Adrenal gland (tissue), 12 donors: ENCODE data around the gene MAML2. TPM values are rescaled to one million over a fixed set of nuclear protein-coding genes. Genes with fewer than 3 reads are reported as not detected.

Experiments
- DNase-seq, 7 donors: peaks; one replicate each; pipeline ENCODE4 v3.0.0-alpha.2; 2019 to 2020
- H3K27ac ChIP-seq, 5 donors: fragments of 200-600 bp; sonication (generic) in 4 of 5; 1 replicate in 3 of 5; 2 replicates in 2 of 5; pipeline versions ENCODE4 v1.5.1 to v1.8.0; 2016 to 2020; ENCODE audit warnings: mild to moderate bottlenecking in 1 of 5
- H3K27me3 ChIP-seq: fragments of 200-600 bp; 2 replicates; pipeline ENCODE4 v1.8.0; 2021
- H3K36me3 ChIP-seq, 2 donors: fragments of 200-600 bp; replicated peaks in 1 of 2; 1 replicate in 1 of 2; 2 replicates in 1 of 2; pipeline versions ENCODE4 v1.5.1 to v1.8.0; 2018 to 2022
- H3K4me1 ChIP-seq, 2 donors: fragments of 200-600 bp; replicated peaks in 1 of 2; 1 replicate in 1 of 2; 2 replicates in 1 of 2; pipeline versions ENCODE4 v1.5.1 to v1.8.0; 2018 to 2021
- H3K4me3 ChIP-seq, 4 donors: fragments of 200-600 bp; sonication (generic) in 3 of 4; one replicate each; pipeline ENCODE4 v1.5.1; 2016 to 2018
- H3K9me3 ChIP-seq, 3 donors: fragments of 200-600 bp; sonication (generic) in 1 of 3; replicated peaks in 1 of 3; 1 replicate in 2 of 3; 2 replicates in 1 of 3; pipeline versions ENCODE4 v1.5.1 to v1.8.0; 2016 to 2021
- CTCF ChIP-seq, 6 experiments: fragments of 450-650 bp in 4 of 6; fragments of 200-600 bp in 2 of 6; sonication (generic) in 1 of 6; IDR thresholded peaks; 1 replicate in 5 of 6; 2 replicates in 1 of 6; pipeline versions ENCODE4 v1.5.1 to v1.8.0; 2016 to 2021; ENCODE audit warnings: antibody characterized with exemption in 6 of 6, mild to moderate bottlenecking in 2 of 6, moderate library complexity in 1 of 6
- POLR2A ChIP-seq, 2 donors: fragments of 450-650 bp; IDR thresholded peaks; one replicate each; pipeline ENCODE4 v1.6.1; 2017; ENCODE audit warnings: antibody characterized with exemption in 2 of 2, mild to moderate bottlenecking in 2 of 2, moderate library complexity in 1 of 2
- WGBS, 4 donors: extraction: QIAGEN DNeasy Blood & Tissue Kit in 2 of 4; methylation state at CpG; one replicate each; pipeline versions ENCODE4 v1.1.5 to v1.1.7; 2013 to 2017; 5-methylcytosine and 5-hydroxymethylcytosine counted together
- intact Hi-C, 2 donors: fragments of 100-400 bp; cut with DNase I; formaldehyde crosslinking; loops; one replicate each; pipeline versions ENCODE4 v1.14.1 to v1.15.0; 2022 to 2023
- polyA plus RNA-seq, 3 donors: library from polyadenylated mRNA; stranded (reverse); fragments of 200-250 nt in 2 of 3; fragments of 350-450 nt in 1 of 3; fragmentation: Illumina TruSeq in 1 of 3; extraction: RNeasy Lipid Tissue Mini Kit (QIAGEN cat#74804) in 1 of 3; gene quantifications; one replicate each; pipeline ENCODE4 v1.2.3, GENCODE V29; 2013 to 2014
- total RNA-seq, 9 donors: library from RNA; depleted of rRNA in 4 of 9; stranded (reverse); fragments of >200 nt in 4 of 9; fragments of 120-200 nt in 1 of 9; fragmentation: NEBNext Ultra II Directional in 1 of 9; extraction: Animal tissue kit (Norgen Biotek cat#: 25700) in 1 of 9; gene quantifications; one replicate each; pipeline versions ENCODE4 v1.1.0 to v1.2.4, GENCODE V29; 2013 to 2023
- donor health status: healthy with polysubstance abuse.
- donor health status: Bipolar disorder and iron deficiency.
- donor health status: DM: yes; HTN: yes; CAD: no.
- donor health status: DM: no; HTN: no; CAD: no.
- donor health status: DM: no; HTN: no; CAD: no.
- donor health status: DM: yes; HTN: yes; CAD: no.

MAML2 gene
- total and polyA plus RNA-seq, 12 donors = 1.4 to 19.4 (median 7.6) TPM

DNA sequence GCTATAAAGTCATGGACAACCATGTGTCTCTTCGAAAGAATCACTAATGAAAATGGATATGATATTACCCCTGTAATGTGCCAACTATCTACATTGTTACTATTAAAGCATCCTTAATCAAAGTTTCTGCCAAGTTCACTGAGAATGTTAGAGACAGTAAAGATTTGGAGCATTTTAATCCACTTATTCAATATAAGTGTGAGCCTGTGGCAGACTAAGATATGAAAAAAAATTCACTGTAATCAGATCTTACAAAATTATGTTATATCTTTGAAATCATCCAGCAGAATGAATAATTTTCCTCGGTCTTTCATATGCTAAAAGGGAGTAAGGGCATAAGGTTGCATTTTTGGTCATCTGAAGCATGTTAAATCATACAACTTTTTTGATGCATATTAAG, 49.9 kb downstream of the MAML2 start:
- TF ChIP-seq POLR2A (IDR thresholded peaks at IDR 0.05) (no peak), CTCF (IDR thresholded peaks at IDR 0.05) (no peak)
- intact Hi-C loops = no loop called here
- DNase-seq = no peak
- no peaks in the 10 kb centered on the region for H3K9me3 ChIP-seq
- peaks cover 12 to 22% of the 10 kb centered on the region in 2 donors for H3K4me1 ChIP-seq
- H3K36me3 ChIP-seq = no peaks in the 10 kb centered on the region
- no peaks in the 10 kb centered on the region for H3K27me3 ChIP-seq
- H3K27ac ChIP-seq = peak overlapping the region in 2 of 5 donors; percentile 35 to 59
- peak overlapping the region in 1 of 4 donors; percentile 21 for H3K4me3 ChIP-seq
- 69 to 76% (median 71%) methylated on average over 2 of the region's 2 CpGs for WGBS, 4 donors

DNA sequence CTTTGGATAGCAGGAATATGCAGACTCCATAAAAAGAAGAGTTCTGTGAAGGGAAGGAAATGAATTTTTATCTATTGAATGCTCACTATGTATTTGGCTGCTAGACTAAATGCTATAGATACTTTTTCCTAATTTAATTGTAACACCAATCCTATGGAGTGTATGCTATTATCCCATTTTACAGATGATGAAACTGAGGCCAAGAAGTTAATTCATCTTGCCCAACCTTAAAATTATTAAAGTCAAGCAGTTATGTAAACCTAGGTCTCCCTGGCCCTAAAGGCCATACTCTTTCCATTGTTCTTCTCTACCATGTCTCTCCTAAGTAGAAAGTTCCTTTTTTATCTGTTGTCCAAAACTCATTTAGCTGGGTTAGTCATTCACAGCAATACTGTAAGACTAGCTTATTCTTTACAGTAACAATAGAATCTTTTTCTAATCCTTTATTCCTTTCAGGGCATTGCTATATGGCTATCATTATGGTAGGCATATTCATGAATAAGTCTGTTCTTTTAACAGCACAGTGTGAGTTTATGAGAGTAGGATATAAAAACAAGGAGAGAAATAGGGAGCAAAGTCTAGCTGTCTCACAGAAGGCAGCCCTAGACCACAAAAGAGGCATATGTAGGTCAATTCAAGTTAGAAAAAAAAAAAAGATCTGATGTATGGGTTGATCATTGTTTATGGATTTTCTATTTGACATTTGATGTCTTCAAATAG, 50.5 kb downstream of the MAML2 start:
- no peak overlapping the region for H3K27ac ChIP-seq
- no peak for TF ChIP-seq CTCF (IDR thresholded peaks at IDR 0.05)
- TF ChIP-seq POLR2A (IDR thresholded peaks at IDR 0.05) = no peak

DNA sequence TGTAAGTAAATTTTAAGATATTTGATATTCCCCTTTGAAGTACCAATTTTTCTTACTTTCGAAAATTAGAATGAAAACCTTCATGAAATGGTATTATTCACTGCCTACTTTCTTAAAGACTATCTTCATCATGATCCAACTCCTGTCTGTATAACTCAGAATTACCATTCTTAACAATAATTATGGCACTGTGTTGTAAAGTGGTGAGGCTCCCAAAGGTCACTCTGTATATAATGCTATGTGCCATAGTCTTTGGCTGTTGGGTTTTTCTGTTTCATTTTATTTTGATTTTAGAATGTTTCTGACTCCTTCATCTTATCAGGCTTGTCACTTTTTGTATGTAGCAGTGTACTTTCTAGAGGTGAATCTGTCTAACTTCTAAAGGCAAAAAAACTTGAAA, 52.4 kb downstream of the MAML2 start:
- Histone ChIP-seq H3K9me3 (no peaks in the 10 kb centered on the region), H3K36me3 (no peaks in the 10 kb centered on the region), H3K27ac (no peak overlapping the region), H3K27me3 (no peaks in the 10 kb centered on the region), H3K4me1 (peaks cover 12 to 22% of the 10 kb centered on the region in 2 donors), H3K4me3 (no peak overlapping the region)
- TF ChIP-seq POLR2A (IDR thresholded peaks at IDR 0.05) (no peak), CTCF (IDR thresholded peaks at IDR 0.05) (no peak)
- 89 to 100% (median 97%) methylated on average over 1 of the region's 1 CpG for WGBS, 4 donors
- intact Hi-C loops = no loop called here
- DNase-seq = no peak

More for the DNA sequence above, 50.5 kb downstream of the MAML2 start:
- DNase-seq = no peak
- H3K4me1 ChIP-seq = peaks cover 12 to 22% of the 10 kb centered on the region in 2 donors
- H3K27me3 ChIP-seq = no peaks in the 10 kb centered on the region
- no peak overlapping the region for H3K4me3 ChIP-seq
- H3K36me3 ChIP-seq = no peaks in the 10 kb centered on the region
- H3K9me3 ChIP-seq = no peaks in the 10 kb centered on the region
- intact Hi-C loops = no loop called here

DNA sequence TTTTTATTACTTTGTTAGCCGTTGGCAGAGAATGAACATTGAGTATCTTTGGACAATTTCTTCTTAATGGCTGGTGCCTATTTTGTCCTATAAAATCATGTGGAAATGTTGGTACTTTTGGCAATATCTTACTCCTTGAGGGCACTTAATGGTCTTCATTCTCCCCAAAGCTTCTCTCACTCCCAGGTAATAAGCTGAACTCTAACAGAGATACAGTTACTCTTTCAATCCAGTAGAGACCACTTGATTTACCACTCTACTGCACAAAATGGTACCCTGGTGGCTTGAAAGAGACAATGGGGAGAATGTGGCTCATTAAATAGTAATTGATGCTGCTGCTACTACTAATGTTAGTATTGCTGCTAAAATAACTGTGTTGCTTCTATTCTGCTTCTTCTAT, 53.0 kb downstream of the MAML2 start:
- intact Hi-C loops = no loop called here
- H3K27ac ChIP-seq = no peak overlapping the region
- H3K9me3 ChIP-seq = no peaks in the 10 kb centered on the region

More for the DNA sequence above, 53.0 kb downstream of the MAML2 start:
- WGBS, 4 donors = 52 to 100% (median 94%) methylated on average over 1 of the region's 1 CpG
- H3K36me3 ChIP-seq = no peaks in the 10 kb centered on the region
- H3K4me3 ChIP-seq = no peak overlapping the region
- no peak for TF ChIP-seq CTCF (IDR thresholded peaks at IDR 0.05)
- TF ChIP-seq POLR2A (IDR thresholded peaks at IDR 0.05) = no peak
- peaks cover 12 to 22% of the 10 kb centered on the region in 2 donors for H3K4me1 ChIP-seq
- H3K27me3 ChIP-seq = no peaks in the 10 kb centered on the region
- no peak for DNase-seq
